Epithelial cell of prostate (primary cell): ENCODE data around the gene KRT84.
"Not testable (repeated sequence)": the region's sequence is repeated elsewhere in the genome, so short reads cannot be mapped to it uniquely, and the experiment has no call there.

Experiments
- DNase-seq: peaks from one replicate; pipeline ENCODE4 v3.0.0-alpha.2; 2011; ENCODE audit warnings: low read depth, low spot score
- H3K27ac ChIP-seq: fragments of 450-650 bp; 2 replicates; pipeline ENCODE4 v1.5.1; 2017; ENCODE audit warnings: mild to moderate bottlenecking

KRT84 gene

DNA sequence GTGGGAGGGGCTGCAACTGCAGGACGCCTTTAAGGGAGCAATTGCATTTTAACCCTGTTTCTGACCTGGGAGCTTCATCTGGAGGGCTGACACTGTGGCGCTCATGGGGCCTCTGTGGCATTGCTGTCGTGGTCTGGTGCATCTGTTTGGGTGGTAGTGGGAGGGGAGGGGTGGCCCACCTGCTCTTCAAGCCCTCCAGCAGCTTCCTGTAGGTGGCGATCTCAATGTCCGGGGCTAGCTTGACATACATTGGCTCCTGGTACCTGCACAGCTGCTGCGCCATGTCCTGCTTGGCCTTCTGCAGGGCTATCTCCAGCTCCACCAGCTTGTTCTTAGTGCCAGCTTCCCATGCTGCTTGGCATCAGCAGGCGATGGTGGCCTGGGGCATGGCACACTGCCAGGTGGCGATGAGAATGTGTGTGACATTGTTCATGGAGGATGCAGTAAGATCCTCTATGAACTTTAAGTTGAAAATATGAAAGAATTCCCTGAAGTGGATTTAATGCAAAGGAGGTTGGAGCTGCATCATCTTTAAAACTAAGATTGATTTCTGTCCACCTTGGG is 28.4 kb upstream of the KRT84 start:
- DNase-seq: no peak
- no peak overlapping the region for H3K27ac ChIP-seq

DNA sequence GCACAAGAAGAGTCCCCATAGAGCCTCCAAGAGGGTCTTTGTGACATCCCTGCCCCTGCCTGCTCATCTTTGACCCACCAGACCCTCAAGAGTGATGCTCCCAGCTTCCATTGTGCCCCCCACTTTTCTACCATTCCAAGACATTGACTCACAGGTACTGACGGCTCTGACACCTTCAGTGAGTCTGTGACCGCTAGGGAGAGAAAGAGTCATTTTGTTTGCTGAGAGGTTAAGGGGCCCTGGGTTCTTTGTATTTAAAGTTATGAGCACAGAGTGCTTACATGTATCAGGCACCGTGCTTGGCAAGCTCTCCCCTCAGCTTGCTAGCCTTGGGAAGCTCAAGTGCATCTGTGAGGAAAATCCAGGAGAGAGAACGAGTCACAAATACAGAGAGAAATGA is 27.8 kb upstream of the KRT84 start:
- DNase-seq: no peak
- no peak overlapping the region for H3K27ac ChIP-seq

DNA sequence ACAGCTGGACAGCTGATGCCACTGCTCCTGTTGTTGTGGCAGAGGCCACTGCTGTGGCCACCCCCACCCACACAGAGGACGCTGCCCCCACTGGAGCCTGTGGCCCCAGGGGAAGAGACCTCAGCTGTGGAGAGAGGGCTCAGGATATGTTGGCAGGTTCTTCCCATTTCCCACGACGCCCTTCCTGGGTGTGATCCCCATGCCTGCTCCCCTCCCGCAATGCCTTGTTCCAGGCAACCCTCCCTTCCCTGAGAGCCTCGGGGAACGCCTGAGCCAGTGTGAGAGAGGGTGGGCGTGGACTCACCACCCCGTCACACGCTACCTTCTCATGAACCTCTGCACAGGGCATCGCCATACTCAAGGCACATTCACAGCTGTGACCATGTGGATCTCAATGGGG is 26.4 kb upstream of the KRT84 start:
- DNase-seq: no peak
- no peak overlapping the region for H3K27ac ChIP-seq

DNA sequence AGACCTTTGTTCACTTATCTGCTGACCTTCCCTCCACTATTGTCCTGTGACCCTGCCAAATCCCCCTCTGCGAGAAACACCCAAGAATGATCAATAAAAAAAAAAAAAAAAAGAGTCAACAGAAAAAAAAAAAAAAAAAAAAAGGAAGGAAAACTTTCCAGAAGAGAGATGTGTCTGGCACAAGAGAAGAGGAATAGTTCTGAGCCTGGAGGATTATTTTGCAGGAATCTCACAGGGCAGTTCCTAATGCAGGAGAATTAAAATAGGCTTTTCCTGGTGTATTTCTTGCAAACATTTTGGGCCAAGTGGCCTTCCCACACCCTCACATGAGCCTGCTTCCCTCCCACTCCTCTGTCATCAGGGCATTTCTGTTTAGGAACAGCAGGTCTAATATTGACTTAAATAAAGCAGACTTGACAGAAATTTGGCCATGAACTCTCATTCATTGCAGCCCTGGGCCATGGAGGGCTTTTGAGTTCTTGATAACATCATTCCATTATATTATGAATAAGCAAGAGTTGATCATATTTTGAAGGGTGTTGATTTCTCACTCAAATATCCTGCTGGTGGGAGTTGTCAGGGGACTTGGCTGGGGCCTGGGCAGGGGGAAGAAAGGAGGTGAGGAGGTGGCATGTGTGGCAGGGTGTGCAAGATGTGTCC is 25.3 kb upstream of the KRT84 start:
- not testable (repeated sequence) for DNase-seq

DNA sequence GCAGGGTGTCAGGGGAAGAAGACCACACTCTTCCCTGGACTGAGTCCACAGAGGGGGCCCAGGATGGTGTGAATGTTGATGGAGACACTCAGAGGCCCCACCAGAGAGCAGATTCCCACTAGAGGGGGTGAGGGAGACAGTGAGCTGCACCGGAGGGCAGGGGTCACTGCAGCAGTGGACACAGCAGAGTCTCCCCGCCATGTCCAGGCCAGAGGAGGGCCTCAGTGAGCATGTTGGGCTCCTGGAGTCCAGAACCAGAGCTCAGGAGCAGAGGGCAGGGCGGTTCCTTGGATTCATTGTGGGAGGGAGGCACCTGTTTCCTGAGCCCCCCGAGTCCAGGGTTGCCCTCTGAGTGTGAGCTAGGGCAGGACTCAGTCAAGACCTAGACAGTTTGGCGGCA is 22.5 kb upstream of the KRT84 start:
- H3K27ac ChIP-seq: no peak overlapping the region
- no peak for DNase-seq

More for the DNA sequence above, 25.3 kb upstream of the KRT84 start:
- H3K27ac ChIP-seq: not testable (repeated sequence)

DNA sequence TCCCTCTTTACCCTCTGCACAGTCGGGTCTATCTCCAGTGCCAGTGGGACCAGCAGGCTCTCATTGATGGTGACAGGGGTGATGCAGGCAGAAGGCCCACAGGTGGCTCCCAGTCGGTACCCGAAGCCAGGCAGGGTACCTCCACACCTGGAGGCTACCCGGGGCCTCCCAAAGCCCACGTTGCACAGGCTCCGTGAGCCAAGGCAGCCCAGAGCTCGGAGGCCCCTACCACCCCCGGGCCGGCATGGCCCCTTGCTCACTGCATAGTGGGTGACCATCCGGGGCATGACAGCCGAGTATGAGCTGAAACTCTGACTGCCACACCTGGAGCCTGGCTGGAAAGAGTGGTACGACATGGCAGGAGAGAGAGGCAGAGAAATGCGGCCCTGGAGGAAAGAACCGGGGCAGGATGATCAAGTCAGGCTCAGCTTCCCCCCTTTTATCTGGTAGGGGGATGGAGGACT is 20.5 kb upstream of the KRT84 start, which contains the start of gene KRT82:
KRT82 (minus strand) TSS at position 414 of the 464 bp plus-strand sequence; CDS start at position 356, 58 bp downstream.
- H3K27ac ChIP-seq: no peak within 1 kb of the TSS
- DNase-seq: no peak

DNA sequence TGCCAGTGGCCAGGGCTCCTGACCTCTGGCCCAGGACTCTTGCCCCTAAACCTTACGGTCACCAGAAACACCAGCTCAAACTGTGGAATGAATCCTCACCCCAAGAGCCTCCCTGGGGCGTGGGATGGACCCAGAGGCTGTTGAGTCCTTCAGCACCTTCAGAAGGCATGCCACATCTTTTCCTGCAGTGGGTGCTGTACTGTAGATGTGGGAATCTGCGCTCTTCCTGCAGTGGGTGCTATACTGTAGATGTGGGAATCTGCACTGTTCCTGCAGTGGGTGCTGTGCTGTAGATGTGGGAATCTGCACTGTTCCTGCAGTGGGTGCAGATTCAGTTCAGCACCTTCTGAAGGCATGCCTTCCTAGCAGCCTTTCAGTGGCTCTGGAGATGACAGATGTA is 19.5 kb upstream of the KRT84 start:
- no peak for DNase-seq
- no peak overlapping the region for H3K27ac ChIP-seq

DNA sequence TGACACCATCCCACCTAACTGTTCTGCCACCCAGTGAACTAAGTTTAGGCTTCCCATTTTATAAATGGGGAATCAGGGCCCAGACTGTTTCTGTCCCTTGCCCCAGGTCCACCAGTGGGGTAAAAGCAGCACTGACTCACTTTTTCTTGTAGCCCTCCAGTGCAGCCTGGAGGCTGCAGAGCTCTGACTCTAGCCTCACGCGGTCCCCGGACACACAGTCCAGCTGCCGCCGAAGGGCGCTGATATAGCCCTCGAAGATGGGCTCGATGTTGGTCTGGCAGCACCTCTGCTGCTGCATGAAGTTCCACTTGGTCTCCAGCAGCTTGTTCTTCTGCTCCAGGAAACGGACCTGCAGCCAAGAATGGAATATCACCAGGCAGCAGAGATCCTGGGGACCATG is 18.1 kb upstream of the KRT84 start:
- DNase-seq: no peak
- H3K27ac ChIP-seq: no peak overlapping the region

DNA sequence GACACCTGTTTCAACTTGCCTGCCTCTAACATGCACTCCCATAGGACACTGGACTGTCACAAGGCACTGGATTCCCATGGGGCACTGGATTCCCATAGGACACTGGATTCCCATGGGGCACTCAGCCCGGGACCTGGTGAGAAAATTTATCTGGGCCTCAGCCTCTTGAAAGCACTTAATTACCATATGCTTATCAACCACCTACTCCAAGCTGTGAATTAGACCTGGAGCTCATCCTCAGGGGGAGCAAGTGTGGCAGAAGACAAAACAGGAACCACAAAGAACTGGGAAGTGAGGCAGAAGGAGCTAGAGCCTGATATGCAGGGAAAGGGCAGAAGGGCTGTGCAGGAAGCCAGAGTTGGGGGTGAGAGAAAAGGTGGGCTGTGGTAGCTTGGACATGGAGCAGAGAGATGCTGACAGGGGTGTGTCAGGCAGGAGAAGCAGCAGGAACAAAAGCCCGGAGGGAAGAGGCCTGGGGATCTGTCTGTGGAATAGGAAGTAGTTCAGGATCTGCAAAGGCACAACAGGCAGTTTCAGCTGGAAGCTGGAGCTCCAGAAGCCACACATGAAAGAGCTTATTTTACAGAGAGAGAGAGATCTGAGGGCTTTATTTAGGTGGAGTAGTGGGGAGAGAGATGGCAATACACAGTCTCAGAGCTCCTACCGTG is 17.6 kb upstream of the KRT84 start:
- no peak for DNase-seq

DNA sequence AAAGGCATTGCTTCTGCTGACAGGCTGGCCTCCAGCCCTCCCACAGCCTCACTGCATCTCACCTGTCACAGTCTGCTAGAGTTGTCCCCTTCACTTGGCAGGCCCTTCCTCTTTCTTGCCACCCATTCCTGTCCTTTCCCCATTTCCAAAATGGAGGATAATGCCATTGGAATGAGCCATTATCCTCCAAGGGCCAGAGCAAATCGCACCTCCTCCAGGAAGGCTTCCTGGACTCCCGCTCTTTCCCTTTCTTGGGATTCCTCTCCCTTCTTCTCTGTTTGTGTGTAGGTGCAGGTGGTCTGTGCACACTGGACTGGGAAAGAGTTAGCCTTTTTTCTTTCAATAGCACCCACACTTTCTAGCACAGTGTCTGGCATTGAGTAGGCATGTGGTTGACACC is 16.9 kb upstream of the KRT84 start:
- DNase-seq: no peak
- H3K27ac ChIP-seq: no peak overlapping the region

More for the DNA sequence above, 17.6 kb upstream of the KRT84 start:
- no peak overlapping the region for H3K27ac ChIP-seq

DNA sequence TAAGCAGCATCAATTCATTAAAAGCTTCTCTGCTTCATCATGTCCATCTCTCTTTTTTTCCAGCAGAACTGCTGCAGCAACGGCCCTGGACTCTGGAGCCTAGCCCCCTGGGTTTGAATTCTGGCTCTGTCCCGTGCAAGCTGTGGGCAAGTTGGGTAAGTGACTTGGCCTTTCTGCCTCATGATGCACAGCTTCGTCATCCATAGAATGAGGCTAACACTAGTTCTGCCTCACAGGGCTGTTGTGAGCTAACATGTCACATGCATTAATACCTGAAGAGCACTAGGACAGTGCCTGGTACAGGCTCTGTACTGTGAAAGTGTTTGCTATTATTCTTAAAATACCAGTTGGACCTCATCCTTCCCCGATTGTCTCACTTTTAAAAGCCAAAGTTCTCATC is 16.5 kb upstream of the KRT84 start:
- H3K27ac ChIP-seq: no peak overlapping the region
- DNase-seq: no peak

DNA sequence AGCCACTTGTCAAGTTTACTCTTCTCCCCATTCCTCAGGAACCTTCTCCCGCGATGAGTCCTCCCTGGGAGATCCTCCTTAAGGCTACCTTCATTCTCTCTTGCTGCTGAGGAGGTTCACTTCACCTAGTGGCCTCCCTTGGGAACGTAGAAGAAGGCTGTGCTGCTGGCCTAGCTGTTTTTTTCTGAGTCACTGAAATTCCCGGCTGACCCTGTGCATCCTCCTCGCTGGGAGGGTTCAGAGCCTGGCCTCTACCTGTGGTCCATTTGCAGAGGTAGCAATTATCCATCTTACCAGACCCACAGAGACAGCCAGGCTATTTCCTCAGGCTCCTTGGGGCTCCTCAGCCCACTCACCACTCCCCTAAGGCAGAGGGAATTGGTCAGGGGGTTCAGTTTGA is 16.1 kb upstream of the KRT84 start:
- DNase-seq: no peak

DNA sequence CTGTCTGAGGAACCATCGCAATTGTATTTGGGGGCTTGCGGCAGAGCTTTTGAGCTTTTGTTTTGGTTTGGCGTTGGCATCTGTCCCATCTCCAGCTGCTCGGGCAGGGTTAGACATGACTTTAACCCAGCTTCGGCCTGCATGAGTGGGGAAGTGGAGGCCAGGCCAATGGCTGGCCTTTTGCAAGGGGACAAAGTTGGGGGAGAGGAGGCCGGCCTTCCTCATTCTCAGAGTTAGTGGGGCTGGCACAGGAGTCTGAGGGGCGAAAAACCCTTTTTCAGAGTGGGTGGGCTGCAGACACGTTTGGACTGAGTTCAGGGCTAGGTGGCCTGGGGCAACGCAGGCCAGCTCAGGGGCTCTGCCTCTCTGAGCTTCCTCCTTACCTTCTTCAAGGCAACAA is 15.5 kb upstream of the KRT84 start:
- no peak overlapping the region for H3K27ac ChIP-seq
- DNase-seq: no peak

More for the DNA sequence above, 16.1 kb upstream of the KRT84 start:
- H3K27ac ChIP-seq: no peak overlapping the region

DNA sequence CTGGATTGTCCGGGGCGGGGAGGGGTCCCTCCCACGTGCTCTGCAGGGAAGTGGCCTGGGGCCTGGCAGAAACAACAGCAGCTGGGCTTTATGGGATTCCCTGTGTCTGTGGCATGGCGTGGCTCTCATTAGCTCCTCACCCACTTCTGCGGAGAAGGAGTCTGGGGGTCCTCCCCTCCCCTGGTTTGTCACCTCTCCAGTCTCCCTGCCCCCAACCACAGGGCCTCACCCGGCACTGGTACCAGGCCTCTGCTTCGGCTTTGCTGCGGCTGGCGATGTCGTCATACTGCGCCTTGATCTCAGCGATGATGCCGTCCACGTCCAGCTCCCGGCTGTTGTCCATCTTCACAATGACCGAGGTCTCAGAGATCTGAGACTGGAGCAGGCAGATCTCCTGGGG is 14.3 kb upstream of the KRT84 start:
- DNase-seq: no peak

DNA sequence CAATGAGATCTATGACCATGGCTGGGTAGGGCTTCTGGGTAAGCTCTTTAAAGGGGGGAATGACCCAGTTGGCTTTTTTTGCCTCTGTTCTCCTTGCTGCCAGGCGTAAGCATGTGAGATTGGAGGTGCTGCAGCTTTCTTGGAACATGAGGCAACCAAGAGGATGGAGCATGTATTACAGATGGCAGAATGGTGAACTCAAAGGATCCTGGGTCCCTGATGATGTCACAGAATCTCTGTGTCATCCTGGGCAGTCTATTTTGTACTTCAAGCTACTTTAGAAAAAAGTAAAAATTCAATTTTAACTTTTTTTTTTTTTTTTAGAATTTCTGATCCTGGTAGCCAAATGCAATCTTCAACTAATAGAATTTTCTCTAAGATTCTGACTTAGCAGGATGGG is 12.7 kb upstream of the KRT84 start:
- no peak for DNase-seq

More for the DNA sequence above, 14.3 kb upstream of the KRT84 start:
- no peak overlapping the region for H3K27ac ChIP-seq

DNA sequence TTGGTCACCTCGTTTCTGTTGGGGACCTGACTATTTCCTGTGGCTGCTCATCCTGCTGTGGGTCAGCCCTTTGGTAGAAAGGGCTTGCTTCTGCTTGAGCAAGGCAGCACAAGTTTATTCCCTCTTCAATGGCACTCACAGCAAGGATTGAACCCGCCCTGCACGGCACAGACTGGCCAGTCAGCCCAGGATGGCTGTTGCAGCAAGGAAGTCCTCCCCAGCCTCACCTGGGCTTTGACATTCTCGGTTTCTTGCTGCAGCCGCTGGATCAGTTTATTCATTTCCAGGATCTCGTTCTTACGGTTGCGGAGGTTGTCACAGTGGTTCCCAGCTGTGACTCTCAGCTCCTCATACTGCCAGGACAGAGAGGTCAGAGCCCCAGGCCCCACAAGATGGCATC is 11.2 kb upstream of the KRT84 start:
- no peak overlapping the region for H3K27ac ChIP-seq
- no peak for DNase-seq

More for the DNA sequence above, 12.7 kb upstream of the KRT84 start:
- no peak overlapping the region for H3K27ac ChIP-seq

DNA sequence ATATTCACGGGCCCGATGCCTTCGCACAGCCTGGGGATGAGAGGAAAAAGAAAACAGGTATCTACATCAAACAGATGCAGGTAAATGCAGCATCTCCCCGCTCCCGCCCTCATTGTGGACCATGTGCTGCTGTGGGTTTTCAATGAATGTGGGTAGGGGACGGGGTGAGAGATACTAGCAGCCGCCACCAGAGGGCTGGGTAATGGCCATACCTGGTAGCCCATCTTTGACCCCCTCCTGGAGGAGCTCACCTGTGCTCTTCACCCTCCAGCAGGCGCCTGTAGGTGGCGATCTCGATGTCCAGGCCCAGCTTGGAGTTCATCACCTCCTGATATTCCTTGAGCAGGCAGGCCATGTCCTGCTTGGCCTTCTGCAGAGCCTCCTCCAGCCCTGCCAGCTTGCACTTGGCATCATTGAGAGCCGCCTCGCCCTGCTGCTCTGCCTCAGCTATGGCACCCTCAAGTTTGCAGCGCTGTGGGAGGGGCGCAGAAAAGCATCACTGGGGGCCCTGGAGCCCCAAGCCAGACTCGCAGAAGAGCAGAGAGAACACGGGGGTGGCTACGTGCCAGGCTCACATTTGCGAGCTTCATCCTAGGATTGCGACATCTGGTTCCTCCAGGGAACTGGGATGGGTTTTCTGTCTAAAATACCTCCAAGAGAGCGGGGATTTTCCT is 10.4 kb upstream of the KRT84 start:
- DNase-seq: no peak
- no peak overlapping the region for H3K27ac ChIP-seq

DNA sequence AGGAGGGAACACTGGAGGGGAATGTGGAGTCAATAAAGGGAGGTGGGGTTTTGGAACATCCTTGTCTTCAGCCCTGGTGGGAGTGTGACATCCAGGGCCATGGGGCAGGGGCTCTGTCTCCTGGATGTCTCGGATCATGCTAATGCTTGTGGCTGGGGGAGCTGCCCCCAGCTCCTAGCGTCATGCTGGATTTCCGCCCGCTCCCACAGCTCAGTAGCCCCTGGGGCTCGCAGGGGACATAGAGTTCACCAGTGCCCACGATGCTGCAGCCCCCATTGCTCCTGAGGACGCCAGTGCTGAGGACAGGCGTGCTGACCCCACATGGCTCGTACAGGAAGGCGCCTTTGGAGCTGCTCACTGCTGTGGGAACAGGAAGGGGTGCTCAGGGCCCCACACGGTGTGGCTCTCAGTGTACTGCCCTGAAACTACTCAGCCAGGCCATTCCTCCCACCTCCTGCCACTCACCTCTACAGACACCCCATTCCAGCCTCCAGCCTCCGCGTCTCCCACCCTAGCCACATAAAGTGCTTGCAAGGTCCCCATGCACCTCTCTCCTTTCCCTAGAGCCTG is 9.5 kb upstream of the KRT84 start:
- DNase-seq: no peak
- no peak overlapping the region for H3K27ac ChIP-seq

DNA sequence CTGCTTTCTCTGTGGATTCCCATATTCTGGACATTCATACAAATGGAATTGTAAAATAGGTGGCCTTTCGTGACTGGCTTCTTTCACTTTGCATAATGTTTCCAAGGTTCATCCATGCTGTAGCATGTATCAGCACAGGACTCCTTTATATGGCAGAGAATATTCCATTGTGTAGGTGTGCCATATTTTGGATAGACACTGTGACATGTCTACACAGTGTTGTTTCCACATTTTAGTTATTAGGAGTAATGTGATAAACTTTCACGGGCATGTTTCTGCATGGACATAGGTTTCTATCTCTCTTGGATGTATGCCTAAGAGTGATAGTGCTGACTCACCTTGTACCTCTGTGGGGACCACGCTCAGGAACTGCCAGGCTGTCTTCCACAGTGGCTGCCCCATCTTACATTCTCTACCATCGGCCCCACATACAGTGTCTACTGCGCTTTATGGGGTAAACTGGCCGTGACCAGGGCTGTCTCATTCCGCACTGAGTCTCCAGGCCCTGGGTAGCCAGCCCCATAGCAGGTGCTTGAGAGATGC is 7.1 kb upstream of the KRT84 start:
- H3K27ac ChIP-seq: peak overlapping the region; percentile 56

DNA sequence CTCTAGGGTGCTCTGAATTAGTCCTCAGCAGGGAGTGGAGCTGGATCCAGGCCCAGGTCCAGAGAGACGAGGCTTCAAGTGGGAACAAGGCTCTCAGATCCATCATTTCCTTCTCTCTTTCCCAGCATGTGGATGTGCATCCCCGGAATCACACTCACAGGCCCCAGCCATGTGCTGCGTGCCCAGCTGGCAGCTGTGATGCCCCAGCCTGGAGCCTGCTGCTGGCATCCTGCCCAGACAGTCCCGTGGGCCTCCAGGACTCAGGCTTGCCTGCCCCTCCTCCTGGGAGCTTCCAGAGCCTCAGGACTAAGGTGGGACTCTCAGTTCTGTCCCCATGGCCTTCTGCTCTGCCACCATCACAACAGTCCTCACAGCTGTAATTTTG is 6.2 kb upstream of the KRT84 start:
- H3K27ac ChIP-seq: peak overlapping the region; percentile 56
- DNase-seq: no peak

More for the DNA sequence above, 7.1 kb upstream of the KRT84 start:
- DNase-seq: no peak
